Cardiac septum (tissue), 1 donor: ENCODE results near the gene ARHGAP18. TPM values are rescaled to one million over a fixed set of nuclear protein-coding genes. Genes with fewer than 3 reads are reported as not detected.
"Not testable (repeated sequence)": the region's sequence is repeated elsewhere in the genome, so short reads cannot be mapped to it uniquely, and the experiment has no call there.

Source experiments
- DNase-seq: peaks from one replicate; pipeline ENCODE4 v3.0.0-alpha.2; 2020; ENCODE audit warnings: low spot score
- intact Hi-C: fragments of 100-400 bp; cut with DNase I; formaldehyde crosslinking; loops from one replicate; pipeline ENCODE4 v1.14.0; 2022
- total RNA-seq: library from RNA; stranded (reverse); fragmentation: NEBNext Ultra II Directional; extraction: Animal tissue kit (Norgen Biotek cat#: 25700); gene quantifications from one replicate; pipeline ENCODE4 v1.2.1, GENCODE V29; 2021
- donor health status: DM: no; HTN: no; CAD: no.

The ARHGAP18 gene
- total RNA-seq, 1 donor from 2014 or later, result 3.5 TPM

DNA sequence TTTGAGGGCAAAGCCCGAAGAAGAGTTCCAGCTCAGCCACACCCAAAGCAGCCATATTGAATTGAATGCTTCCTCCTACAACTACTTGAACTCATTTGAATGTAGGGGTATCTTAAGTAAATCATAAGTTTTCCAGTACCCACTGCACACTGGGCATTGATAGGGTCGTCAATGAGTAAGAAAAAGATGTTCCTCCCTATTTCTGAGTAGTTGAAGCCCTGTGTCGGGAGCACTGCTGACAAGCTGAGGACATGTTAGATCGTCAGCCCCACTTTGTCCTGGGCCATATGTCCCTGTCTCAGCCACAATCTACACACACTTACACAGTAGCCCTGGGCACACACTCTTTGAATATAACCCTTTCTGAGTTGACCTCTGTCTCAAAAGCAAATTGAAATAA, 105.7 kb downstream of the ARHGAP18 start:
- intact Hi-C loops, result no loop called here
- DNase-seq, result no peak

GRCh38 chr6:129603741-129604140, 106.2 kb downstream of the ARHGAP18 start:
- no peak for DNase-seq
- intact Hi-C loops, result no loop called here

DNA sequence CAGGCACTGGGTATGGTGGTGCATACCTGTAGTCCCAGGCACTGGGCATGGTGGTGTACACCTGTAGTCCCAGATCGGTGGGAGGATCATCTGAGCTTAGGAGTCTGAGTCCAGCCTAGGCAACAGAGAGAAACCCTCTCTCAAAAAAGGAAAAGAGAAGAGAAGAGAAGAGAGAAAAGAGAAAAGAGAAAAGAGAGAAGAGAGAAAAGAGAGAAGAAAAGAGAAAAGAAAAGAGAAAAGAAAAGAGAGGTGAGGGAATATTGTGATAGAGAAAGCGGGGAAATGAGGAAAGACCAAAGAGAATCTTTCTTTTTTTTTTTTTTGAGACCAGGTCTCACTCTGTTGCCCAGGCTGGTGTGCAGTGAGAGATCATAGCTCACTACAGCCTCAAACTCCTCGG, 108.7 kb downstream of the ARHGAP18 start:
- intact Hi-C loops, result no loop called here
- no peak for DNase-seq

GRCh38 chr6:129599467-129599866, 110.5 kb downstream of the ARHGAP18 start:
- intact Hi-C loops, result loop anchor here (2.0 to 5.0 kb wide), 3 partner anchors 131 to 418 kb away; partner anchors contain the start of gene L3MBTL3
- DNase-seq, result no peak

DNA sequence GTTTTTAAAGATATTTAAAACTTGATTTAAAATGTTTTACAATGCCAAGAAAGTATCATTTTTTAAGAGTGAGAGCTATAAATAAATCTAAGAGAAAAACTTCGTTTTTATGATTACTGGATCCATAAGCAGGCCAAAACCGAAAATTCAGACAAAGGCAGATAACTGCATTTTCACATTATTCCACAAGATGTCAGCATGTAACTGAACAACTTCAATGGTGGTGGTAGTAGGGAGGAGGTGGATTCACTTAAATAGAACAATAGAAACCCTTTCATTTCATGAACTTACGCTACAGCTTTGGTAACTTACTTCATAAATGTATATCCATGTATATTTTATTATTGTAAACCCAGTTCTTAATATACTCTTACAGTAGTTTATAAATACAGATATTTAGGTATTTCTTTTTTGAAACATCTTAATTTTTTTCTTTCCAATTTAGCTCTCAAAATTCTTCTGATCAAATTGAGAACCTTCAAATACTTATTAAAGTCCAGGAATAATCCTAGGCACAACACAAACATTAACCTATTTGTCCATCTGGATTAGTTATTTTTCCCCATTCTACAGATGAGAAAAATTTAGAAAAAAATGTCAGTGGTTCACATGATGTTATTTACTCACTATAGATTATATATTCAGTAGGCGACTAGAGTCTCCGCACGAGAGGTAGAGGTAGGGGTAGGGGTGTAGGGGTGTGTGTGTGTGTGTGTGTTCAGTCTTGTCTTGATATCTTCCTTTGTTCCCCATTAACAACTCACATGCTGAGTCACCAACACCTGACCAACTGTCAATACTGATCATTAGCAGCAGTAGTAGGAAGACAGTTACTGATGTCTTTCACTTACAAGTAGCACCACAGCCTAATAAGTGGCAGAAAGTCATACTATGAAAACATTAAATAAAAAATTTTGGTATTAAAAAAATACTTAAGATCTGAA, 111.5 kb downstream of the ARHGAP18 start:
- DNase-seq, result no peak
- intact Hi-C loops, result loop anchor here (2.0 to 5.0 kb wide), 3 partner anchors 132 to 419 kb away; partner anchors contain the start of gene L3MBTL3

DNA sequence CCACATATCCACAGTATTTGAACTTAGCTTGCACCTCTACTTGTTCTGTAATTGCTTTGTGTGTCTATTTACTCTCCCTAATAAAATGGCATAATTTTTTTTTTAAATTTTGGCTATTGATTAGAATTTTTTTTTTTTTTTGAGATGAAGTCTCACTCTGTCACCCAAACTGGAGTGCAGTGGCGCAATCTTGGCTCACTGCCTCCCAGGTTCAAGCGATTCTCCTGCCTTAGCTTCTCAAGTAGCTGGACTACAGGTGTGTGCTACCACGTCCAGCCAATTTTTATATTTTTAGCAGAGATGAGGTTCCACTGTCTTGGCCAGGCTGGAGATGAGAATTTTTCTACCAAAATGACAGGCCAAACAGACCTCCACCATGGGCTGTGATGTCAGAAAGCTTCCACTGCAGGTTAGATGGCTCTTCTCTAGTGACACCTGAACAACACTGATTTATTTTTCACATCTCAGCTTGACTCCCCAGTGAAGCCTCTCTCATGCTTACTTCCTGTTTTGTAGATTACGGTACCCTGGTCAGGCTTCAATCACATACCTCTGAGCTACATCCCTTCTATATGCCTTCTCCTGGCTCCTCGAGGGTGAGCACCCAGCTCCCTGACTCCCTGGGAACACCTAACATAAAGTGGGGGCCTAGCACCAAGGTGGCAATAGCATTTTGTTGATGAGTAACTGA, 112.8 kb downstream of the ARHGAP18 start:
- intact Hi-C loops, result loop anchor here (5.0 kb wide), 2 partner anchors 340 to 420 kb away; partner anchors contain the start of gene L3MBTL3
- DNase-seq, result no peak

GRCh38 chr6:129596522-129596921, 113.5 kb downstream of the ARHGAP18 start:
- intact Hi-C loops, result loop anchor here (5.0 kb wide), 2 partner anchors 341 to 421 kb away; partner anchors contain the start of gene L3MBTL3

DNA sequence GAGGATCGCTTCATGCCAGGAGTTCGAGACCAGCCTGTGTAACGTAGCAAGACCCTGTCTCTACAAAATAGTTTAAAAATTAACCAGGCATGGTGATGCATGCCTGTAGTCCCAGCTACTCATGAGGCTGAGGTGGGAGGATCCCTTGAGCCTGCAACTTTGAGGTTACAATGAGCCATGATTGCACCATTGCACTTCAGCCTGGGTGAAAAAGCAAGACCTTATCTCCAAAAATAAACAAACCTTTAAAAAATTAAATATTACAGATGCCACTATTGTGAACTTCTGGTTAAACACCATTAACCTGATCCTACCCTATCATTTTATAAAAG, 116.8 kb downstream of the ARHGAP18 start:
- intact Hi-C loops, result no loop called here
- DNase-seq, result no peak

More at GRCh38 chr6:129596522-129596921, 113.5 kb downstream of the ARHGAP18 start:
- DNase-seq, result no peak

GRCh38 chr6:129592516-129593232, 117.3 kb downstream of the ARHGAP18 start:
- intact Hi-C loops, result no loop called here
- DNase-seq, result no peak

DNA sequence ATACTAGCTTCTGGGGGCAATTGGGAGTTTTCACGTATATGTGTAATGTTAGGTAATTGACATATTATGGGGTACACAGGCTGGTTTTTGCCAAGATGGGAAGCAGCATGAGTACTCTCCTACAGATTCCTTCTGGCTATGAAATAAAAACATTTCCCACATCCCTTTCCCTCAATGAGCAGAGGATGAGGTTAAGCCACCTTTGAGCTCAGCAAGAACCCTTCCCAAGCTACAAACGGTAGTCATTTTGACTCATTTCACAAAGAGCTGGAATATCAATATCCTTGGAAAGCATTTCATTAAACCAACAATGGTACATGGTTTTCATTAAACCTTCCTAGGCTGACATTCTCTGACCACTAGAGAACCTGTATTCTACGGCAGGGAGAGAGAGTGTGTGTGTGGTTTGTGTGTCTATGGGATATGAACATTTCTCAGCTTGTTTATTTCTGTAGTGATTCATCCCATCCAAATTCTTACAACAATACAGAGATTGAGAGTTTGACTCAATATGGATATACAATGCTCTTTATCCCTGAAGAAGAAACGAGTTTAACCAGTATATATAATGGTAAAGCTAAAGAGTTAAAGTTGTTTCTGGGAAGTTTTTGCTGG, 119.5 kb downstream of the ARHGAP18 start:
- intact Hi-C loops, result no loop called here
- DNase-seq, result no peak

- DNase-seq, result no peak
- intact Hi-C loops, result no loop called here
These were observed 123.2 kb downstream of the ARHGAP18 start for GRCh38 chr6:129586815-129587214.

DNA sequence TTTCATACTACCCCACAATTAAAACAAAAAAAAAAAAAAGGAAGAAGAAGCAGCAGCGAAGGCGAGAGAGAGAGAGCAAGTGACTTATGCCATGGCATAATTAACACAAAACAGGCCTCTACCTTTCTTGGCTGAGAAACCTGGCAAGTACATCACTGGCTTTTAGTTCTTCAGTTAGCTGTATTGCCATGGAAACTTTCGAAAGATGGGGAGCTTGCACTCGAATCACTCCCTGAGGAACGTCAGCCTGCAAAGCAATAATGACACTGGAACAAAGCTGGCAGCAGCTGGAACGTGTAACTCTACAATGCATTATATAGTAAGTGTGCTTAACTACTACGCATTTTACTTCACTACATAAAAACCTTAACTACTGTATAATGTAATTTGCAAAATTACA, 126.1 kb downstream of the ARHGAP18 start:
- intact Hi-C loops, result no loop called here
- DNase-seq, result no peak

- intact Hi-C loops, result no loop called here
- no peak for DNase-seq
These were observed 131.7 kb downstream of the ARHGAP18 start for GRCh38 chr6:129578315-129578714.

GRCh38 chr6:129577691-129578090, 132.3 kb downstream of the ARHGAP18 start:
- intact Hi-C loops, result no loop called here
- no peak for DNase-seq

DNA sequence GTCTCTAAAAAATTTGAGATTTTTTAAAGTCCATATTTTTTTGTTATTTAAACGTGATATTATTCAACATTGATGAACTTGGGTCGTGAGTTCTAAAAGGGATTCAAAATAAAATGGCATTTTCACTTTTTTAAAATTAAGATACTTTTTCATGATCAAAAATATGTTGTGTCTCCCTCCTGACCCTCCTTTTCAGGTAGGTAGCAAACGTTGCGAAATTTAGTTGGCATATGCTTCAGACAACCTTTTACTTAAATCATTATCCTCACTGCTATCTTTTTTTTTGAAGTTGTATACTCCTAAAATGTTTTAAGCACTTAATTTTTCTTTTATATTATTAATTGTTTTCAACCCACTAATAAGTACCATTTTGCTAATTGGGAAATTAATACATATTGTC, 133.5 kb downstream of the ARHGAP18 start:
- no peak for DNase-seq
- intact Hi-C loops, result no loop called here

GRCh38 chr6:129575378-129576118, 134.4 kb downstream of the ARHGAP18 start:
- DNase-seq, result no peak
- intact Hi-C loops, result loop anchor here (2.0 kb wide), 1 partner anchor 77 kb away; no protein-coding TSS in a partner anchor

DNA sequence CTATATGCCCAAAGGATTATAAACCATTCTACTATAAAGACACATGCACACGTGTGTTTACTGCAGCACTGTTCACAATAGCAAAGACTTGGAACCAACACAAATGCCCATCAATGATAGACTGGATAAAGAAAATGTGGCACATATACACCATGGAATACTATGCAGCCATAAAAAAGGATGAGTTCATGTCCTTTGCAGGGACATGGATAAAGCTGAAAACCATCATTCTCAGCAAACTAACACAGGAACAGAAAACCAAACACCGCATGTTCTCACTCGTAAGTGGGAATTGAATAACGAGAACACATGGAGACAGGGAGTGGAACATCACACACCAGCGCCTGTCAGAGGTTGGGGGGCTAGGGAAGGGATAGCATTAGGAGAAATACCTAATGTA, 135.4 kb downstream of the ARHGAP18 start:
- DNase-seq, result not testable (repeated sequence)
- intact Hi-C loops, result loop anchor here (2.0 kb wide), 1 partner anchor 76 kb away; no protein-coding TSS in a partner anchor

GRCh38 chr6:129570929-129571328, 139.0 kb downstream of the ARHGAP18 start:
- DNase-seq, intact Hi-C loops: not testable (repeated sequence)

DNA sequence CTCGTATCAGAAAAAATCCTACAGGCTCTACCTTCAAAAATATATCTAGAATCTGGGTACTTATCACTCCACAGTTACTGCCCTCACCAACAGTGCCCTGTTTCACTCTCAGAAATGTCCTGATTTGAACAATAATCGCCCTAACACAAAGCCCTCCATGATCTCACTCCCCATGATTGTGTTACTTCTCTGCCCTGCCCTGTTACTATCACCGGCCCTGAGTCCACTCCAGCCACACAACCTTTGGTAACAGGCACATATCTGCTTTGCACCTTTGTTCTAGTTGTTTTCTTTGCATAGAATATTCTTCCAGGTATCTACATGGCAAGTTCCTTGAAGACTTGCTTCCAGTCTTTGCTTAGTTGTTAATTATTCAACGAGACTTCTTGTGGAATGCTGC, 142.0 kb downstream of the ARHGAP18 start:
- intact Hi-C loops, result no loop called here
- no peak for DNase-seq
